ENCODE results near the gene PBX2.
"Not testable (repeated sequence)": the region's sequence is repeated elsewhere in the genome, so short reads cannot be mapped to it uniquely, and the experiment has no call there.

The PBX2 gene

DNA sequence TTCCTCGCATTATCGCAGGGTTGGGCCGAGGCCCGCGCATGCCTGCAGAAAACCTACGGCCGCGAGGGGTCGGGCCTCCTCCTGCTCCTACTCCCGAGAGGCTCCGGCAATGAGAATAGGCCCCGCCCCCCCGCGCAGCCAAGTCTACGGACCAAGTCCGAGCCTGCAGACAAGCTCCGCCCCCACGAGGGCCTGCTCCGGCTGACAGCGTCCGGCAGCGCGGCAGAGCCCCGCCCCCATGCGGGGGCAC is 5.6 kb upstream of the PBX2 start:
- no peaks in the 10 kb centered on the region for H3K27me3 ChIP-seq (ENCODE audit: insufficient read depth, poor library complexity, severe bottlenecking)
- peak overlapping the region; percentile 90; the same call in 1 of the 2 replicates for H3K27ac ChIP-seq (replicated peaks)
- H3K4me3 ChIP-seq (replicated peaks; ENCODE audit: insufficient read depth, low read length) = no peak overlapping the region; the same call in 1 of the 2 replicates
- peak; percentile 100 for DNase-seq (ENCODE audit: low read depth in 1 of 2, low spot score in 1 of 2)
- TF ChIP-seq, protein P1, sequence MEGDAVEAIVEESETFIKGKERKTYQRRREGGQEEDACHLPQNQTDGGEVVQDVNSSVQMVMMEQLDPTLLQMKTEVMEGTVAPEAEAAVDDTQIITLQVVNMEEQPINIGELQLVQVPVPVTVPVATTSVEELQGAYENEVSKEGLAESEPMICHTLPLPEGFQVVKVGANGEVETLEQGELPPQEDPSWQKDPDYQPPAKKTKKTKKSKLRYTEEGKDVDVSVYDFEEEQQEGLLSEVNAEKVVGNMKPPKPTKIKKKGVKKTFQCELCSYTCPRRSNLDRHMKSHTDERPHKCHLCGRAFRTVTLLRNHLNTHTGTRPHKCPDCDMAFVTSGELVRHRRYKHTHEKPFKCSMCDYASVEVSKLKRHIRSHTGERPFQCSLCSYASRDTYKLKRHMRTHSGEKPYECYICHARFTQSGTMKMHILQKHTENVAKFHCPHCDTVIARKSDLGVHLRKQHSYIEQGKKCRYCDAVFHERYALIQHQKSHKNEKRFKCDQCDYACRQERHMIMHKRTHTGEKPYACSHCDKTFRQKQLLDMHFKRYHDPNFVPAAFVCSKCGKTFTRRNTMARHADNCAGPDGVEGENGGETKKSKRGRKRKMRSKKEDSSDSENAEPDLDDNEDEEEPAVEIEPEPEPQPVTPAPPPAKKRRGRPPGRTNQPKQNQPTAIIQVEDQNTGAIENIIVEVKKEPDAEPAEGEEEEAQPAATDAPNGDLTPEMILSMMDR (IDR thresholded peaks at IDR 0.05; ENCODE audit: insufficient read depth, low read length) = no peak
- TF ChIP-seq SPI1 (IDR thresholded peaks at IDR 0.05; ENCODE audit: borderline replicate concordance, low read depth) (no peak), POLR2AphosphoS5 (IDR thresholded peaks at IDR 0.05; ENCODE audit: low read depth) (no peak), GABPA (IDR thresholded peaks at IDR 0.05; ENCODE audit: low read depth) (no peak)
- TF ChIP-seq, protein P2, sequence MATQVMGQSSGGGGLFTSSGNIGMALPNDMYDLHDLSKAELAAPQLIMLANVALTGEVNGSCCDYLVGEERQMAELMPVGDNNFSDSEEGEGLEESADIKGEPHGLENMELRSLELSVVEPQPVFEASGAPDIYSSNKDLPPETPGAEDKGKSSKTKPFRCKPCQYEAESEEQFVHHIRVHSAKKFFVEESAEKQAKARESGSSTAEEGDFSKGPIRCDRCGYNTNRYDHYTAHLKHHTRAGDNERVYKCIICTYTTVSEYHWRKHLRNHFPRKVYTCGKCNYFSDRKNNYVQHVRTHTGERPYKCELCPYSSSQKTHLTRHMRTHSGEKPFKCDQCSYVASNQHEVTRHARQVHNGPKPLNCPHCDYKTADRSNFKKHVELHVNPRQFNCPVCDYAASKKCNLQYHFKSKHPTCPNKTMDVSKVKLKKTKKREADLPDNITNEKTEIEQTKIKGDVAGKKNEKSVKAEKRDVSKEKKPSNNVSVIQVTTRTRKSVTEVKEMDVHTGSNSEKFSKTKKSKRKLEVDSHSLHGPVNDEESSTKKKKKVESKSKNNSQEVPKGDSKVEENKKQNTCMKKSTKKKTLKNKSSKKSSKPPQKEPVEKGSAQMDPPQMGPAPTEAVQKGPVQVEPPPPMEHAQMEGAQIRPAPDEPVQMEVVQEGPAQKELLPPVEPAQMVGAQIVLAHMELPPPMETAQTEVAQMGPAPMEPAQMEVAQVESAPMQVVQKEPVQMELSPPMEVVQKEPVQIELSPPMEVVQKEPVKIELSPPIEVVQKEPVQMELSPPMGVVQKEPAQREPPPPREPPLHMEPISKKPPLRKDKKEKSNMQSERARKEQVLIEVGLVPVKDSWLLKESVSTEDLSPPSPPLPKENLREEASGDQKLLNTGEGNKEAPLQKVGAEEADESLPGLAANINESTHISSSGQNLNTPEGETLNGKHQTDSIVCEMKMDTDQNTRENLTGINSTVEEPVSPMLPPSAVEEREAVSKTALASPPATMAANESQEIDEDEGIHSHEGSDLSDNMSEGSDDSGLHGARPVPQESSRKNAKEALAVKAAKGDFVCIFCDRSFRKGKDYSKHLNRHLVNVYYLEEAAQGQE (IDR thresholded peaks at IDR 0.05; ENCODE audit: insufficient replicate concordance, low read depth) = no peak

DNA sequence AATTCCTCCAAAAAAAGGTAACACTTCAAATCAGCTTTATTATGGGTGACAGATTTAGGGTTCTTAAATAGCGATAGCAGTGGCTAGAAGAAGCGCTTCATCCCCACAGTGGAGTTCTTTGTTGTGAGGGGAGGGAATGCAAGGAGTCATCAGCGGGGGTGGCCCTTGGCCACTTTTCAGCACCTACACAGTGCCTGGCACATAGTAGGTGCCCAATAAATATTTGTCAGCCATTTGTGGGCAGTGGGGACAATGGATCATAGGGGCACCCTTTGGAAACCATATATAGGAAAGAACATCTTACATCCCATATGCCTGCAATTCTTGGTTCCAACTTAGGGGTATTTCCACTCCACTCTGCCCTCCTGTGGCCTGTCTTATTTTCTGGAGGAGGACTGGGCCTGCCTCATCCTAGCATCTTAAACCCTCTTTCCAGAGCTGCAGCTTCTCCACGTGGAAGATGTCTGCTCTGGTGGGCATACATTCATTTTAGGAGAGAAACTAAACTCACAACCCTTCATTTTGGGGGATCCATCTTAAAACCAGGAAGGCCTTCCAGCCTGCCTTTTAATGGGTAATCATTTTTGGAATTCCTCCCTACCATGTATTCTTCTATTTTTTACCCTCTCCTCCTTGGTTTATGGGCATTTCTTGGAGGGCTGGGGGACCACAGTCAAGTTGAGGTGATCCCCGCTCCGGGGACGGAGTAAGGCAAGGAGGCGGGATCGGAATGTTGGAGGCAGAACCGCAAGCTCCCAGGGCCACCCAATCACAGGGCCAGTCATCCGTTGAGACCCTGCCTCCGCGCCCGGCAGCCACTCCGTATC is 5.0 kb upstream of the PBX2 start:
- TF ChIP-seq POLR2AphosphoS5 (IDR thresholded peaks at IDR 0.05; ENCODE audit: low read depth) (no peak; the same call in 1 of the 2 replicates), SPI1 (IDR thresholded peaks at IDR 0.05; ENCODE audit: borderline replicate concordance, low read depth) (no peak), GABPA (IDR thresholded peaks at IDR 0.05; ENCODE audit: low read depth) (no peak)
- TF ChIP-seq, protein P2 (IDR thresholded peaks at IDR 0.05; ENCODE audit: insufficient replicate concordance, low read depth) = no peak
- TF ChIP-seq, protein P1 (IDR thresholded peaks at IDR 0.05; ENCODE audit: insufficient read depth, low read length) = peak; percentile 41
- H3K27ac ChIP-seq (replicated peaks) = peak overlapping the region; percentile 68
- H3K4me3 ChIP-seq (replicated peaks; ENCODE audit: insufficient read depth, low read length) = peak overlapping the region; percentile 35
- peak in 1 of 2 experiments; percentile 65 for DNase-seq (ENCODE audit: low read depth in 1 of 2, low spot score in 1 of 2)
- no peaks in the 10 kb centered on the region for H3K27me3 ChIP-seq (ENCODE audit: insufficient read depth, poor library complexity, severe bottlenecking)

DNA sequence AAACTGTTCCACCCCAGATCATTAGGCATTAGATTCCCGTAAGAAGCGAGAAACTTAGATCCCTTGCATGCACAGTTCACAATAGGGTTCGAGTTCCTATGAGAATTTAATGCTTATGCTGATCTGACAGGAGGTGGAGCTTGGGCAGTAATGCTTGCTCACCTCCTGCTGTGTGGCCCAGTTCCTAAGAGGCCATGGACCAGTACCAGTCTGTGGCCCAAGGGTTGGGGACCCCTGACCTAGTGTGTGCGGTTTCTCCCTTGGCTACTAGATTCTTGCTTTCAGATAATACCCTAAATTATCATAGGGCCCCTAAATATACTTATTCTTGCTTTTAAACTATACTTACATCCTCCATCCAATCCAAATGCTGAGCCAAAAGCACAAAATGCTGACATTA is 4.4 kb upstream of the PBX2 start:
- no peak overlapping the region for H3K4me3 ChIP-seq (replicated peaks; ENCODE audit: insufficient read depth, low read length)
- no peaks in the 10 kb centered on the region for H3K27me3 ChIP-seq (ENCODE audit: insufficient read depth, poor library complexity, severe bottlenecking)
- TF ChIP-seq, protein P2 (IDR thresholded peaks at IDR 0.05; ENCODE audit: insufficient replicate concordance, low read depth) = no peak
- TF ChIP-seq POLR2AphosphoS5 (IDR thresholded peaks at IDR 0.05; ENCODE audit: low read depth) = no peak
- TF ChIP-seq, protein P1 (IDR thresholded peaks at IDR 0.05; ENCODE audit: insufficient read depth, low read length) = no peak
- no peak for TF ChIP-seq SPI1 (IDR thresholded peaks at IDR 0.05; ENCODE audit: borderline replicate concordance, low read depth)
- no peak for TF ChIP-seq GABPA (IDR thresholded peaks at IDR 0.05; ENCODE audit: low read depth)
- no peak for DNase-seq (ENCODE audit: low read depth in 1 of 2, low spot score in 1 of 2)
- peak overlapping the region; percentile 95; the same call in 1 of the 2 replicates for H3K27ac ChIP-seq (replicated peaks)

DNA sequence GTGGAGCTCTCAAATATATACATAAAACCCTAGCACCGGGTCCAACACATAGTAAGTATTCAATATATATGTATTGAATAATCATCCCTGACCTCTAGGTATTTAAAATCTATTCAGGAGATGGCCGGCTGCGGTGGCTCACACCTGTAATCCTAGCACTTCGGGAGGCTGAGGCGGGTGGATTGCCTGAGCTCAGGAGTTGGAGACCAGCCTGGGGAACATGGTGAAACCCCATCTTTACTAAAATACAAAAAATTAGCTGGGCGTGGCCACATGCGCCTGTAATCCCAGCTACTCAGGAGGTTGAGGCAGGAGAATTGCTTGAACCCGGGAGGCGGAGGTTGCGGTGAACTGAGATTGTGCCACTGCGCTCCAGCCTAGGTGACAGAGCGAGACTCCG is 3.1 kb upstream of the PBX2 start:
- DNase-seq (ENCODE audit: low read depth in 1 of 2, low spot score in 1 of 2); H3K27me3 ChIP-seq (ENCODE audit: insufficient read depth, poor library complexity, severe bottlenecking): not testable (repeated sequence)
- peak overlapping the region; percentile 71 for H3K4me3 ChIP-seq (replicated peaks; ENCODE audit: insufficient read depth, low read length)
- peak overlapping the region; percentile 95 for H3K27ac ChIP-seq (replicated peaks)
